ENCODE data around the gene ATP9B. TPM values are rescaled to one million over a fixed set of nuclear protein-coding genes. Genes with fewer than 3 reads are reported as not detected.
"Not testable (repeated sequence)": the region's sequence is repeated elsewhere in the genome, so short reads cannot be mapped to it uniquely, and the experiment has no call there.

Gene ATP9B
- total RNA-seq, 1 experiment from 2014 or later: 8.6 TPM

DNA sequence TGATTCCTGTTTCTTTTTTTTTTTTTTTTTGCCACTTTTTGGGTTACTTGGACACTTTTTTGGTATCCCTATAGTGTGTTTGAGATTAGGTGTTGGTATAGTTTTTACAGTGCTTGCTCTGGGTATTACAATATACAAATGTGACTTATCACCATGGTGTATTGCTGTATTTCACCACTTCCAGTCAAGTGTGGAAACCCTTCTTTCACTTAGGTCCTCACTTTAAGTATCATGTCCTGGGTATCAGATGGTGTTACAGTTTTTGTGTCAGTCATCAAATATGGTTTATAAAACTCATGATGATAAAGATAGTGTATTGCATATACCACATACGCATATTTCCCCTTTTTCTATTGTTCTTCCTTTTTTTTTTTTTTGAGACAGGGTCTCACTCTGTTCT is 1.8 kb downstream of the ATP9B start:
- CTCF ChIA-PET: no interaction called here
- no peaks in the 10 kb centered on the region for H3K36me3 ChIP-seq (ENCODE audit: low read depth)
- H3K27ac ChIP-seq: no peak overlapping the region
- no peaks in the 10 kb centered on the region for H3K9me2 ChIP-seq (ENCODE audit: insufficient read depth)
- no peaks in the 10 kb centered on the region for H3K9me3 ChIP-seq (ENCODE audit: insufficient read depth, low read depth)
- intact Hi-C loops (cut with micrococcal nuclease; ENCODE audit: unreplicated experiment): no loop called here
- H3K4me3 ChIP-seq: peak overlapping the region; percentile 97
- peaks cover 19% of the 10 kb centered on the region for H3F3A ChIP-seq (ENCODE audit: insufficient read depth, low read depth)
- no peak for DNase-seq
- H3K79me2 ChIP-seq (ENCODE audit: low read depth): peaks cover 37% of the 10 kb centered on the region
- no peak for TF ChIP-seq EZH2 (IDR thresholded peaks at IDR 0.05; ENCODE audit: low read depth)
- no peak for TF ChIP-seq CTCF (conservative IDR thresholded peaks at IDR 0.05)
- no TSS peak for BruUV-seq (replicated peaks)
- H3K4me2 ChIP-seq: peak overlapping the region; percentile 94
- H2AFZ ChIP-seq: no peak overlapping the region
- peaks cover 10% of the 10 kb centered on the region for H3K4me1 ChIP-seq (replicated peaks; ENCODE audit: insufficient read depth)
- POLR2A ChIA-PET (ENCODE audit: unreplicated experiment): no interaction called here
- no peaks in the 10 kb centered on the region for H3K27me3 ChIP-seq (ENCODE audit: insufficient read depth, low read depth)
- H4K20me1 ChIP-seq (ENCODE audit: insufficient read depth): peaks cover 5% of the 10 kb centered on the region; the same call in 1 of the 2 replicates

GRCh38 chr18:79071503-79072210 is 2.5 kb downstream of the ATP9B start:
- no peak for TF ChIP-seq EZH2 (IDR thresholded peaks at IDR 0.05; ENCODE audit: low read depth)
- no peak for TF ChIP-seq CTCF (conservative IDR thresholded peaks at IDR 0.05)
- Histone ChIP-seq H4K20me1 (ENCODE audit: insufficient read depth) (peaks cover 5% of the 10 kb centered on the region; the same call in 1 of the 2 replicates), H3K4me2 (no peak overlapping the region), H3K9me3 (ENCODE audit: insufficient read depth, low read depth) (no peaks in the 10 kb centered on the region), H3F3A (ENCODE audit: insufficient read depth, low read depth) (peaks cover 19% of the 10 kb centered on the region), H3K9me2 (ENCODE audit: insufficient read depth) (no peaks in the 10 kb centered on the region), H3K36me3 (ENCODE audit: low read depth) (no peaks in the 10 kb centered on the region), H3K4me1 (replicated peaks; ENCODE audit: insufficient read depth) (peaks cover 10% of the 10 kb centered on the region), H3K4me3 (no peak overlapping the region), H3K27ac (no peak overlapping the region), H3K27me3 (ENCODE audit: insufficient read depth, low read depth) (no peaks in the 10 kb centered on the region), H3K79me2 (ENCODE audit: low read depth) (peaks cover 40% of the 10 kb centered on the region), H2AFZ (no peak overlapping the region)
- DNase-seq: no peak
- intact Hi-C loops (cut with micrococcal nuclease; ENCODE audit: unreplicated experiment): no loop called here
- CTCF ChIA-PET: no interaction called here
- no TSS peak for BruUV-seq (replicated peaks)
- POLR2A ChIA-PET (ENCODE audit: unreplicated experiment): no interaction called here

DNA sequence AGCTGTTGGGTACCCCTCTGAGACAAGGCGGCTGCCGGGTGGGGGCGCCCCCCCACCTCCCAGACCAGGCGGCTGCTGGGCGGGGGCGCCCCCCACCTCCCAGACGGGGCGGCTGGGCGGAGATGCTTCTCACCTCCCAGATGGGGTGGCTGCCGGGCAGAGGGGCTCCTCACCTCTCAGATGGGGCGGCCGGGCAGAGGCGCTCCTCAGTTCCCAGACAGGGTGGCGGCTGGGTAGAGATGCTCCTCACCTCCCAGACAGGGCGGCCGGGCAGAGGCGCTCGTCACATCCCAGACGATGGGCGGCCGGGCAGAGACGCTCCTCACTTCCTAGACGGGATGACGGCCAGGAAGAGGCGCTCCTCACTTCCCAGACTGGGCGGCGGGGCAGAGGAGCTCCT is 3.5 kb downstream of the ATP9B start:
- peaks cover 40% of the 10 kb centered on the region for H3K79me2 ChIP-seq (ENCODE audit: low read depth)
- H2AFZ ChIP-seq; H3K4me2 ChIP-seq; H3K36me3 ChIP-seq (ENCODE audit: low read depth); POLR2A ChIA-PET (ENCODE audit: unreplicated experiment); CTCF ChIA-PET; H3K4me3 ChIP-seq; BruUV-seq (replicated peaks); intact Hi-C loops (cut with micrococcal nuclease; ENCODE audit: unreplicated experiment); H3K9me3 ChIP-seq (ENCODE audit: insufficient read depth, low read depth); H4K20me1 ChIP-seq (ENCODE audit: insufficient read depth); H3K9me2 ChIP-seq (ENCODE audit: insufficient read depth); H3K27me3 ChIP-seq (ENCODE audit: insufficient read depth, low read depth); H3K27ac ChIP-seq; DNase-seq: not testable (repeated sequence)
- H3K4me1 ChIP-seq (replicated peaks; ENCODE audit: insufficient read depth): peaks cover 10% of the 10 kb centered on the region
- peaks cover 17% of the 10 kb centered on the region for H3F3A ChIP-seq (ENCODE audit: insufficient read depth, low read depth)

DNA sequence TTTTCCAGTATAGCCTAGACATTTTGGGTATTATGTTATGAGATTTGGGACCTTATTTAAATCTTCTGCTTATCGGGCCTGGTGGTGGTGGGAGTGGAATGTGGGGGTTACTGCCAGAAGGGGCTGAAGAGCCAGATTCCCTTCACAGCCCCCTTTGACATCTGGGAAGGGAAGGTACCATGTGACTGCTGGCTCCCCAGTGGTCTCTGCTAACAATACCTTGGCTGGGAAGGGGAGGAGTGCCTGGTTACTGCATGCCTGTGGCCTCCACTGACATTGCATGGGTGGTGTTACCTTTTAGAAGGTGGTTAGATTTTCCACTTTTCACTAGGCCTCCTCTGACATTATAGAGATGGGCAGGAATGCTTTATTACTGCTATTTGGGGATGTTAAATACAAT is 8.0 kb downstream of the ATP9B start:
- intact Hi-C loops (cut with micrococcal nuclease; ENCODE audit: unreplicated experiment): no loop called here
- TF ChIP-seq CTCF (conservative IDR thresholded peaks at IDR 0.05) (no peak), EZH2 (IDR thresholded peaks at IDR 0.05; ENCODE audit: low read depth) (no peak)
- H4K20me1 ChIP-seq (ENCODE audit: insufficient read depth): no peaks in the 10 kb centered on the region; the same call in 1 of the 2 replicates
- no peak overlapping the region for H3K27ac ChIP-seq
- H3K4me3 ChIP-seq: no peak overlapping the region
- no TSS peak for BruUV-seq (replicated peaks)
- no peak overlapping the region for H2AFZ ChIP-seq
- POLR2A ChIA-PET (ENCODE audit: unreplicated experiment): no interaction called here
- H3K79me2 ChIP-seq (ENCODE audit: low read depth): peaks cover 15% of the 10 kb centered on the region
- H3K9me3 ChIP-seq (ENCODE audit: insufficient read depth, low read depth): no peaks in the 10 kb centered on the region
- no peaks in the 10 kb centered on the region for H3K36me3 ChIP-seq (ENCODE audit: low read depth)
- no peak for DNase-seq
- no peaks in the 10 kb centered on the region for H3K27me3 ChIP-seq (ENCODE audit: insufficient read depth, low read depth)
- no peaks in the 10 kb centered on the region for H3K4me1 ChIP-seq (replicated peaks; ENCODE audit: insufficient read depth)
- H3K9me2 ChIP-seq (ENCODE audit: insufficient read depth): no peaks in the 10 kb centered on the region
- H3K4me2 ChIP-seq: no peak overlapping the region
- CTCF ChIA-PET: no interaction called here
- no peaks in the 10 kb centered on the region for H3F3A ChIP-seq (ENCODE audit: insufficient read depth, low read depth)

DNA sequence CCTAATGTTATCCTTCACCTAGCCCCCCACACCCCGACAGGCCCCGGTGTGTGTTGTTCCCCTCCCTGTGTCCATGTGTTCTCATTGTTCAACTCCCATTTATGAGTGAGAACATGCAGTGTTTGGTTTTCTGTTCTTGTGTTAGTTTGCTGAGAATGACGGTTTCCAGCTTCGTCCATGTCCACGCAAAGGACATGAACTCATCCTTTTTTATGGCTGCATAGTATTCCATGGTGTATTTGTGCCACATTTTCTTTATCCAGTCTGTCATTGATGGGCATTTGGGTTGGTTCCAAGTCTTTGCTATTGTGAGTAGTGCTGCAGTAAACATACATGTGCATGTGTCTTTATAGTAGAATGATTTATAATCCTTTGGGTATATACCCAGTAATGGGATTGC is 9.6 kb downstream of the ATP9B start:
- DNase-seq; BruUV-seq (replicated peaks); H3K27me3 ChIP-seq (ENCODE audit: insufficient read depth, low read depth); H3K9me2 ChIP-seq (ENCODE audit: insufficient read depth); H3K27ac ChIP-seq; H3K9me3 ChIP-seq (ENCODE audit: insufficient read depth, low read depth); H2AFZ ChIP-seq; H3K4me1 ChIP-seq (replicated peaks; ENCODE audit: insufficient read depth); H3K36me3 ChIP-seq (ENCODE audit: low read depth); H3K4me3 ChIP-seq; CTCF ChIA-PET; POLR2A ChIA-PET (ENCODE audit: unreplicated experiment); H4K20me1 ChIP-seq (ENCODE audit: insufficient read depth); H3F3A ChIP-seq (ENCODE audit: insufficient read depth, low read depth); H3K4me2 ChIP-seq; intact Hi-C loops (cut with micrococcal nuclease; ENCODE audit: unreplicated experiment): not testable (repeated sequence)
- peaks cover 11% of the 10 kb centered on the region; the same call in 1 of the 2 replicates for H3K79me2 ChIP-seq (ENCODE audit: low read depth)

All from PC-9 (cell line).